Measurements from ENCODE around the gene C3orf33.
"Not testable (repeated sequence)": the region's sequence is repeated elsewhere in the genome, so short reads cannot be mapped to it uniquely, and the experiment has no call there.

C3orf33 gene

DNA sequence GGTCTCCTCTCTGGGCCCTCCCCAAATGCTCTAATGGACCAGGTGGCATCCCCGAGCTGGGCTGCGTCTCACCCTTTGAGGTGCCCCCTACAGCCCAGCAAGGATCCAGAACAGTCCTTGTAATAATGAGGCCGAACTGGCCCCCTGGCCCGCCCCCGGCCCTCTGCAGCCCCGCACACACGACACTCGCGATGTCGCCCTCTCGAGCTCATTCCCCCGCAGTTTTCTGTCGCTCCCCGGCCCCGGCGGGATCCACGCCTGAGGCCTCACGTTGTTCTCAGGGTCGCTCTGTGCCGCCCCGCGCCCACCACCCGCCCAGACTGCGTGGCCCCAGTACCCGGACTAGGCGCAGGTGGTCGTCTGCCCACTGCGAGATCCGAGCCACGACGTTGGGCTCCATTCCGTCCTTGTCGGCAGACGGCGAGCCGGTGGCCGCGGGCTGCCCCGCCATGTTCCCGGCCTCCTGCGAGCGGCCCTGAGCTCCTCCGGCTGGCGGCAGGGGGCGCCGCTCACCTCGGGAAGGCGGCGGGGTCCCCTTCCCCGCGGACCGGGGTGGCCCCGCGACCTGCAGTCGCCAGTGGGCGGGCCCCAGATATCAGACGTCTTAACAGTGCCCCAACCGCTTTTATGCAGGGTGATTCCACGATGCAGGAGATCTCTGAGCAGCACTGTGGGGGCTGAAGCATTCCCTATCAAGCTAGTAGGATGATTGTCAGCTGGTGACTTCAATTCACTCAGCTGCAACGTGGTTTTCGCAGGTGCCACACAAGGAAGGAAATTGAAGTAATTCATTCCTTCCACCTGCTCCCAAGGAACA is at the start of gene C3orf33:
C3orf33 (minus strand) TSS at position 477 of the 817 bp plus-strand sequence; CDS start at position 451, 26 bp downstream.
- no peak for TF ChIP-seq Cebpa-rat (IDR thresholded peaks at IDR 0.05)
- peaks cover 8 to 27% (median 22%) of the 10 kb centered on the region in 11 experiments; a peak in 20 of 22 replicates for H3K27me3 ChIP-seq
- H3K9ac ChIP-seq = peak within 1 kb of the TSS; percentile 71 to 85 (median 82)
- peak within 1 kb of the TSS; percentile 58 to 76 (median 65) for H3K4me3 ChIP-seq
- peaks cover 0 to 4% (median 0%) of the 10 kb centered on the region in 11 experiments; a peak in 1 of 22 replicates for H3K9me3 ChIP-seq (replicated peaks in 1 of 11)
- H3K4me1 ChIP-seq = peaks cover 0 to 12% (median 0%) of the 10 kb centered on the region in 10 experiments; a peak in 6 of 20 replicates
- no peaks in the 10 kb centered on the region for H4K20me1 ChIP-seq
- H3K36me3 ChIP-seq = no peaks in the 10 kb centered on the region
- H3K4me2 ChIP-seq = peak within 1 kb of the TSS; percentile 73 to 90 (median 85)
- peak within 1 kb of the TSS; percentile 58 to 79 (median 71); a peak in 21 of 22 replicates for H3K27ac ChIP-seq

DNA sequence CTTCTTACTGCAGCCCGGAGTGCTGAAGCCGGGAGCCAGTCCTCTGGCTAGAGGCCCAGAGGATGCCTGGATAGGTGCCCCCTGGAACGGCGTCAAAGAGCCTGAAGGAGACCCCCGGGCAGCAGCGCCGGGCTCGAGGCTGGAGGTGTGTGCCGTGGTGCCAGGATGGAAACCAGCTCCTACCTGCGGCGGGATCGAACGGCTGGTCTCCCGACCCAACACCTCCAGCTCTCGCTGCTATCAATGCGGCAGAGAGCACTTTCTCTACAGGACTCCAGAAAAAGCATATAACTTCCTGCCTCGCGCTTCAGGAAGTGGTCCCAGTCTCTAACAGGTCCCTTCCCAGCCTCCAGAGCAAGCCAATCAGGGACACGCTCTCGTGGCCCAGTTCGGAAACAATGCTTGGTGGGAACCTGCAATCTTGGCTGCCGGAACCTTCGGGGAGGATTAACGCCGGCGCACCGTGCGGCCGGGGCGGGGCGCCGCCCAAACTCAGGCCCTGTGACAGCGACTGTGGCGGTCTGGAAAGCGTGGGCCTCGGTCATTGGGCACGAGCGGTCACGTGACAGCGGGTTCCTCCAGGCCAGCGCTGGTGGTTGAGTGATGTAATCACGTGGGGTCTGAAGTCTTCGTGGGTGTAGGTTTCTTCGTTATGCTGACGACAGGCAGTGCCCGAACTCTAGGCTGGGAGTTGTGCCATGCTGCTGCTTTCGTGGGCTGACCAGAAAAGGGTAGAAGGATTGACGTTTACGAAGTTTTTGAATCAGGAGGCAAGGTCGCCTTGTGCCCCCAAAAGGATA is 48.3 kb upstream of the C3orf33 start, which contains the start of gene SLC33A1:
SLC33A1 (minus strand) TSS at position 287 of the 800 bp plus-strand sequence. CDS start 430 bp downstream, outside the sequence.
- Histone ChIP-seq H3K4me2 (peak within 1 kb of the TSS; percentile 87 to 100 (median 90)), H3K9ac (peak within 1 kb of the TSS; percentile 86 to 93 (median 91)), H4K20me1 (peaks cover 22 to 46% (median 35%) of the 10 kb centered on the region in 11 experiments; a peak in 17 of 22 replicates), H3K27me3 (no peaks in the 10 kb centered on the region), H3K36me3 (peaks cover 0 to 15% (median 7%) of the 10 kb centered on the region in 11 experiments; a peak in 14 of 22 replicates), H3K4me3 (peak within 1 kb of the TSS; percentile 79 to 97 (median 90)), H3K4me1 (peaks cover 26 to 45% (median 36%) of the 10 kb centered on the region in 10 experiments), H3K9me3 (replicated peaks in 1 of 11) (0 out of 22 replicates have a peak, but pooled peaks cover 0 to 6% (median 0%) of the 10 kb centered on the region in 11 experiments), H3K27ac (peak within 1 kb of the TSS; percentile 85 to 94 (median 89))
- TF ChIP-seq Cebpa-rat (IDR thresholded peaks at IDR 0.05) = 0 out of 22 replicates have a peak, but pooled peaks of 1 of the 11 experiments have one; percentile 5

- TF ChIP-seq Cebpa-rat (IDR thresholded peaks at IDR 0.05) = no peak
- Histone ChIP-seq H3K9me3 (replicated peaks in 1 of 11) (0 out of 22 replicates have a peak, but pooled peaks cover 0 to 6% (median 0%) of the 10 kb centered on the region in 11 experiments), H3K9ac (peak overlapping the region; percentile 86 to 93 (median 91)), H4K20me1 (peaks cover 27 to 54% (median 42%) of the 10 kb centered on the region in 11 experiments; a peak in 18 of 22 replicates), H3K4me3 (peak overlapping the region; percentile 79 to 97 (median 90)), H3K4me1 (peaks cover 29 to 54% (median 42%) of the 10 kb centered on the region in 10 experiments), H3K4me2 (peak overlapping the region; percentile 87 to 100 (median 90)), H3K27ac (peak overlapping the region; percentile 62 to 94 (median 86); a peak in 21 of 22 replicates), H3K36me3 (peaks cover 5 to 24% (median 13%) of the 10 kb centered on the region in 11 experiments; a peak in 19 of 22 replicates), H3K27me3 (no peaks in the 10 kb centered on the region)
Measured at GRCh38 chr3:155853214-155854140, 47.4 kb upstream of the C3orf33 start.

DNA sequence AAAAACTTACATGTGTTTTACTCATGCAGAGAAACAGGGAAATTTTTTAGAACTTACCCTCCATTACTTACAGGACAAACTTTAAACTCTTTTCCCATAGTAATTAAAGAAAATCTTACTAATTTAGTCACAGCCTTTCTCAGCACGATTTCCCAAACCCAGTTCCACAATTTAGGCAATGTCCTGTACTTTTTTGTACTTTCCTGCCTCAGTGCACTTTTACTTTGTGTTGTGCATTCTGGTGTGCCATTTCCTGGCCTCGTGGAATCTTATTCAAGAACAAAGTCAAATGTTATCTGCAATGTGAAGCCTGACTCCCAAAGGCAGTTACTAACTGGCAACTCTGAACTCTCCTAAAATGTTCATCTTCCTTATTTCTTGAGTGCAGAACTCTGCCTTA is 46.3 kb upstream of the C3orf33 start:
- H3K27me3 ChIP-seq = no peaks in the 10 kb centered on the region
- no peak for TF ChIP-seq Cebpa-rat (IDR thresholded peaks at IDR 0.05)
- H3K9ac ChIP-seq = peak overlapping the region; percentile 86 to 93 (median 91)
- peaks cover 28 to 66% (median 52%) of the 10 kb centered on the region in 11 experiments; a peak in 19 of 22 replicates for H4K20me1 ChIP-seq
- H3K9me3 ChIP-seq (replicated peaks in 1 of 11) = 0 out of 22 replicates have a peak, but pooled peaks cover 0 to 6% (median 0%) of the 10 kb centered on the region in 11 experiments
- H3K4me2 ChIP-seq = peak overlapping the region; percentile 87 to 100 (median 90)
- peak overlapping the region; percentile 79 to 97 (median 90) for H3K4me3 ChIP-seq
- H3K4me1 ChIP-seq = peaks cover 32 to 58% (median 47%) of the 10 kb centered on the region in 10 experiments
- H3K36me3 ChIP-seq = peaks cover 10 to 35% (median 23%) of the 10 kb centered on the region in 11 experiments; a peak in 21 of 22 replicates
- H3K27ac ChIP-seq = peak overlapping the region; percentile 62 to 94 (median 86); a peak in 19 of 22 replicates

DNA sequence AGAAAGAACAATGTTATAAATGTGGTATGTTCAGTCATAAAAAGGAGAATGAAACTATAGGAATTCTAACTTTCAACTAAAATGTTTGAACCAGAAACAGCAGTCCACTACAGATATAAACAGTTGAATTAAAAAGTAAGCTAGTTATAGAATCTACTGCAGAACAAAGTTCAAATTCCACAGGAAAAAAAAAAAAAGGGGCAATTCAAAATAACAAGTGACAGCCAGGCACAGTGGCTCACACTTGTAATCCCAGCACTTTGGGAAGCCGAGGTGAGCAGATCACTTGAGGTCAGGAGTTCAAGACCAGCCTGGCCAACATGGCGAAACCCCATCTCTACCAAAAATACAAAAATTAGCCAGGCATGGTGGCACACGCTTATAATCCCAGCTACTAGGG is 43.3 kb upstream of the C3orf33 start:
- peak overlapping the region; percentile 34 to 99 (median 89); a peak in 21 of 22 replicates for H3K4me2 ChIP-seq
- peak overlapping the region in 1 of 11 experiments; percentile 28; a peak in 1 of 22 replicates for H3K9ac ChIP-seq
- H3K36me3 ChIP-seq = peaks cover 10 to 57% (median 35%) of the 10 kb centered on the region in 11 experiments; a peak in 21 of 22 replicates

DNA sequence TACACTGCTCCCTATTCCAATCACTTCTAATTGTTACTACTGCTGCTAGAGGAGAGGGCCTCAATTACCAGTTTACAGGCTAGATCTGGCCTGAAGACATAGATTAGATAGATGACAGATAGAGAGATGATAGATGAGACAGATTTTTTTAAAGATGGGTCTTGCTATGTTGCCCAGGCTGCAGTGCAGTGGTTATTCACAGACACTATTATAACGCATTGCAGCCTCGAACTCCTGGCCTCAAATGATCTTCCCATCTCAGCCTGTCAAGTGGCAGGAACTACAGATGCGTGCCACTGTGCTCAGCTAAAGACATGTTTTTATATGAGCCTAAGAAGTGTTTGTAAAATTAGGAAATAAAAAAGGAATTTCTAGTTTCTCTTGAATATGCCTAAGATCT is 41.9 kb upstream of the C3orf33 start:
- H3K36me3 ChIP-seq = peaks cover 10 to 57% (median 38%) of the 10 kb centered on the region in 11 experiments; a peak in 21 of 22 replicates

More for the DNA sequence above, 43.3 kb upstream of the C3orf33 start:
- peaks cover 29 to 68% (median 49%) of the 10 kb centered on the region in 10 experiments for H3K4me1 ChIP-seq
- H3K27me3 ChIP-seq; H3K9me3 ChIP-seq (replicated peaks in 1 of 11); H3K27ac ChIP-seq: not testable (repeated sequence)
- H4K20me1 ChIP-seq = peaks cover 42 to 95% (median 75%) of the 10 kb centered on the region in 11 experiments; a peak in 20 of 22 replicates
- H3K4me3 ChIP-seq = peak overlapping the region in 2 of 10 experiments; percentile 38 to 79; a peak in 1 of 20 replicates

GRCh38 chr3:155846119-155846518 is 40.0 kb upstream of the C3orf33 start:
- Histone ChIP-seq H3K4me1 (peaks cover 20 to 58% (median 30%) of the 10 kb centered on the region in 10 experiments), H3K4me3 (no peak overlapping the region), H4K20me1 (peaks cover 37 to 94% (median 73%) of the 10 kb centered on the region in 11 experiments; a peak in 20 of 22 replicates), H3K27me3 (no peaks in the 10 kb centered on the region), H3K9me3 (replicated peaks in 1 of 11) (no peaks in the 10 kb centered on the region), H3K9ac (no peak overlapping the region), H3K36me3 (peaks cover 15 to 65% (median 44%) of the 10 kb centered on the region in 11 experiments), H3K4me2 (peak overlapping the region in 3 of 11 experiments; percentile 10 to 55 (median 25); a peak in 5 of 22 replicates), H3K27ac (no peak overlapping the region)
- TF ChIP-seq Cebpa-rat (IDR thresholded peaks at IDR 0.05) = no peak

More for the DNA sequence above, 41.9 kb upstream of the C3orf33 start:
- peaks cover 52 to 98% (median 80%) of the 10 kb centered on the region in 11 experiments; a peak in 20 of 22 replicates for H4K20me1 ChIP-seq
- peaks cover 29 to 68% (median 48%) of the 10 kb centered on the region in 10 experiments for H3K4me1 ChIP-seq
- H3K9ac ChIP-seq = no peak overlapping the region
- H3K27me3 ChIP-seq = no peaks in the 10 kb centered on the region
- no peak overlapping the region for H3K27ac ChIP-seq
- no peak for TF ChIP-seq Cebpa-rat (IDR thresholded peaks at IDR 0.05)
- H3K4me2 ChIP-seq = peak overlapping the region in 5 of 11 experiments; percentile 10 to 99 (median 87); a peak in 5 of 22 replicates
- no peak overlapping the region for H3K4me3 ChIP-seq
- no peaks in the 10 kb centered on the region for H3K9me3 ChIP-seq (replicated peaks in 1 of 11)
